ENCODE results near the gene SREK1IP1. TPM values are rescaled to one million over a fixed set of nuclear protein-coding genes. Genes with fewer than 3 reads are reported as not detected.

The SREK1IP1 gene
- total and polyA plus RNA-seq, 9 of the 15 experiments (the other 6 are each of a cell fraction or from before 2014, with no cell fraction given): 6.9 to 45.2 (median 21.7) TPM

GRCh38 chr5:64788156-64788555 is 19.7 kb upstream of the SREK1IP1 start:
- H4K20me1 ChIP-seq (replicated peaks; ENCODE audit: control insufficient read depth, insufficient read depth, low read length): no peaks in the 10 kb centered on the region
- in situ Hi-C loops (cut with MboI) (loop anchor here (25.0 kb wide), 1 partner anchor 551 kb away; no protein-coding TSS in a partner anchor), intact Hi-C loops (cut with micrococcal nuclease) (no loop called here)
- H3K36me3 ChIP-seq (ENCODE audit: control insufficient read depth, insufficient read depth, low read length): peaks cover 23% of the 10 kb centered on the region
- H3K79me2 ChIP-seq (ENCODE audit: control insufficient read depth, insufficient read depth, low read length): no peaks in the 10 kb centered on the region
- CTCF ChIA-PET (ENCODE audit: low intra/inter-chr PET ratio): no interaction called here
- no peak overlapping the region for H3K27ac ChIP-seq (ENCODE audit: extremely low read depth, low read depth, low read length)
- no peak overlapping the region for H3K9ac ChIP-seq (ENCODE audit: insufficient read depth in 1 of 2, low read depth in 2 of 2, low read length in 2 of 2)
- ATAC-seq (no peak), FAIRE-seq (no peak), DNase-seq (ENCODE audit: extremely low read depth in 1 of 4, low spot score in 3 of 4) (no peak)
- no peaks in the 10 kb centered on the region for H3K27me3 ChIP-seq (ENCODE audit: control insufficient read depth in 2 of 2, insufficient read depth in 2 of 2, low read length in 2 of 2)
- H2AFZ ChIP-seq (ENCODE audit: low read depth, low read length): no peak overlapping the region
- H3K9me1 ChIP-seq (ENCODE audit: control insufficient read depth, insufficient read depth, low read length): no peaks in the 10 kb centered on the region
- no TSS peak for BruUV-seq (replicated peaks)
- TF ChIP-seq ZNF785 (CRISPR knock-in tag; IDR thresholded peaks at IDR 0.05) (no peak), ZNF217 (CRISPR knock-in tag; IDR thresholded peaks at IDR 0.05) (no peak), ZBTB7A (IDR thresholded peaks at IDR 0.05; ENCODE audit: borderline replicate concordance, control insufficient read depth, low read depth, low read length) (no peak), PTTG1 (tag; IDR thresholded peaks at IDR 0.05; ENCODE audit: low read depth) (no peak), TCF7L2 (IDR thresholded peaks at IDR 0.05; ENCODE audit: low read depth, low read length) (no peak), CBFA2T2 (conservative IDR thresholded peaks at IDR 0.05) (no peak), ZNF75A (CRISPR knock-in tag; IDR thresholded peaks at IDR 0.05) (no peak), NFE2L1 (tag; IDR thresholded peaks at IDR 0.05; ENCODE audit: borderline replicate concordance, low read depth) (no peak), HDAC2 (IDR thresholded peaks at IDR 0.05) (no peak), YBX1 (IDR thresholded peaks at IDR 0.05) (no peak), CEBPG (CRISPR knock-in tag; IDR thresholded peaks at IDR 0.05) (no peak), CEBPG (tag; conservative IDR thresholded peaks at IDR 0.05 in 1 of 2, IDR thresholded peaks at IDR 0.05 in 1 of 2) (no peak), FOSL1 (tag; conservative IDR thresholded peaks at IDR 0.05) (no peak), EZH2 (IDR thresholded peaks at IDR 0.05; ENCODE audit: borderline replicate concordance, low read depth, low read length) (no peak), SMAD3 (CRISPR knock-in tag; conservative IDR thresholded peaks at IDR 0.05) (no peak)
- TF ChIP-seq, protein P1, sequence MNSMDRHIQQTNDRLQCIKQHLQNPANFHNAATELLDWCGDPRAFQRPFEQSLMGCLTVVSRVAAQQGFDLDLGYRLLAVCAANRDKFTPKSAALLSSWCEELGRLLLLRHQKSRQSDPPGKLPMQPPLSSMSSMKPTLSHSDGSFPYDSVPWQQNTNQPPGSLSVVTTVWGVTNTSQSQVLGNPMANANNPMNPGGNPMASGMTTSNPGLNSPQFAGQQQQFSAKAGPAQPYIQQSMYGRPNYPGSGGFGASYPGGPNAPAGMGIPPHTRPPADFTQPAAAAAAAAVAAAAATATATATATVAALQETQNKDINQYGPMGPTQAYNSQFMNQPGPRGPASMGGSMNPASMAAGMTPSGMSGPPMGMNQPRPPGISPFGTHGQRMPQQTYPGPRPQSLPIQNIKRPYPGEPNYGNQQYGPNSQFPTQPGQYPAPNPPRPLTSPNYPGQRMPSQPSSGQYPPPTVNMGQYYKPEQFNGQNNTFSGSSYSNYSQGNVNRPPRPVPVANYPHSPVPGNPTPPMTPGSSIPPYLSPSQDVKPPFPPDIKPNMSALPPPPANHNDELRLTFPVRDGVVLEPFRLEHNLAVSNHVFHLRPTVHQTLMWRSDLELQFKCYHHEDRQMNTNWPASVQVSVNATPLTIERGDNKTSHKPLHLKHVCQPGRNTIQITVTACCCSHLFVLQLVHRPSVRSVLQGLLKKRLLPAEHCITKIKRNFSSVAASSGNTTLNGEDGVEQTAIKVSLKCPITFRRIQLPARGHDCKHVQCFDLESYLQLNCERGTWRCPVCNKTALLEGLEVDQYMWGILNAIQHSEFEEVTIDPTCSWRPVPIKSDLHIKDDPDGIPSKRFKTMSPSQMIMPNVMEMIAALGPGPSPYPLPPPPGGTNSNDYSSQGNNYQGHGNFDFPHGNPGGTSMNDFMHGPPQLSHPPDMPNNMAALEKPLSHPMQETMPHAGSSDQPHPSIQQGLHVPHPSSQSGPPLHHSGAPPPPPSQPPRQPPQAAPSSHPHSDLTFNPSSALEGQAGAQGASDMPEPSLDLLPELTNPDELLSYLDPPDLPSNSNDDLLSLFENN (IDR thresholded peaks at IDR 0.05; ENCODE audit: low read depth in 2 of 2, low read length in 2 of 2): no peak
- TF ChIP-seq, protein P2, sequence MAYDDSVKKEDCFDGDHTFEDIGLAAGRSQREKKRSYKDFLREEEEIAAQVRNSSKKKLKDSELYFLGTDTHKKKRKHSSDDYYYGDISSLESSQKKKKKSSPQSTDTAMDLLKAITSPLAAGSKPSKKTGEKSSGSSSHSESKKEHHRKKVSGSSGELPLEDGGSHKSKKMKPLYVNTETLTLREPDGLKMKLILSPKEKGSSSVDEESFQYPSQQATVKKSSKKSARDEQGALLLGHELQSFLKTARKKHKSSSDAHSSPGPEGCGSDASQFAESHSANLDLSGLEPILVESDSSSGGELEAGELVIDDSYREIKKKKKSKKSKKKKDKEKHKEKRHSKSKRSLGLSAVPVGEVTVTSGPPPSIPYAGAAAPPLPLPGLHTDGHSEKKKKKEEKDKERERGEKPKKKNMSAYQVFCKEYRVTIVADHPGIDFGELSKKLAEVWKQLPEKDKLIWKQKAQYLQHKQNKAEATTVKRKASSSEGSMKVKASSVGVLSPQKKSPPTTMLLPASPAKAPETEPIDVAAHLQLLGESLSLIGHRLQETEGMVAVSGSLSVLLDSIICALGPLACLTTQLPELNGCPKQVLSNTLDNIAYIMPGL (CRISPR knock-in tag; IDR thresholded peaks at IDR 0.05): no peak
- H3K4me1 ChIP-seq (replicated peaks in 1 of 2; ENCODE audit: control insufficient read depth in 2 of 2, insufficient read depth in 2 of 2, low read length in 2 of 2): no peaks in the 10 kb centered on the region
- H3K4me2 ChIP-seq (ENCODE audit: insufficient read depth, low read length): no peak overlapping the region
- no peaks in the 10 kb centered on the region for H3K9me3 ChIP-seq (replicated peaks; ENCODE audit: control insufficient read depth, insufficient read depth, low read depth, low read length)
- 81% methylated on average over 2 of the region's 2 CpGs for WGBS (ENCODE audit: insufficient coverage, low coverage, missing lambda C conversion rate)
- no peak overlapping the region for H3K4me3 ChIP-seq
- POLR2A ChIA-PET: interaction anchor here (0.8 kb wide), 1 partner anchor 18 kb away, joined by 4 read pairs; no protein-coding TSS in a partner anchor
